Activated T-cell treated with anti-CD3 and anti-CD28 coated beads, Interleukin-2, amount 50 U/mL, for 4 hours (primary cell): Measurements from ENCODE around the gene PRDM10. TPM values are rescaled to one million over a fixed set of nuclear protein-coding genes. Genes with fewer than 3 reads are reported as not detected.
A peak's percentile ranks its signal among the peaks of the same experiment; 100 is the strongest.

Experiments used
- ATAC-seq, 2 donors: fragments of 200-7000 bp; cut with Tn5 transposase; one replicate each; pipeline ENCODE4 v1.10.0; 2021
- DNase-seq: peaks from one replicate; pipeline ENCODE4 v3.0.0-alpha.2; 2020
- H3K27me3 Mint-ChIP-seq: one replicate; pipeline ENCODE4 v1.8.0; 2021; ENCODE audit warnings: low read depth, mixed read lengths
- H3K36me3 Mint-ChIP-seq: one replicate; pipeline ENCODE4 v1.8.0; 2022; ENCODE audit warnings: mixed read lengths; ENCODE audit not compliant: insufficient read depth
- H3K4me1 Mint-ChIP-seq: one replicate; pipeline ENCODE4 v1.8.0; 2021; ENCODE audit warnings: low read depth, mixed read lengths
- H3K4me3 Mint-ChIP-seq: one replicate; pipeline ENCODE4 v1.8.0; 2021; ENCODE audit warnings: mild to moderate bottlenecking, moderate library complexity, mixed read lengths
- H3K9me3 Mint-ChIP-seq: one replicate; pipeline ENCODE4 v1.8.0; 2021; ENCODE audit warnings: mixed read lengths
- total RNA-seq, 3 donors: library from RNA; stranded (reverse); gene quantifications; one replicate each; pipeline ENCODE4 v1.2.1, GENCODE V29; 2021

PRDM10 gene
- total RNA-seq, 3 donors from 2014 or later: 10.1 to 13.9 (median 12.2) TPM

DNA sequence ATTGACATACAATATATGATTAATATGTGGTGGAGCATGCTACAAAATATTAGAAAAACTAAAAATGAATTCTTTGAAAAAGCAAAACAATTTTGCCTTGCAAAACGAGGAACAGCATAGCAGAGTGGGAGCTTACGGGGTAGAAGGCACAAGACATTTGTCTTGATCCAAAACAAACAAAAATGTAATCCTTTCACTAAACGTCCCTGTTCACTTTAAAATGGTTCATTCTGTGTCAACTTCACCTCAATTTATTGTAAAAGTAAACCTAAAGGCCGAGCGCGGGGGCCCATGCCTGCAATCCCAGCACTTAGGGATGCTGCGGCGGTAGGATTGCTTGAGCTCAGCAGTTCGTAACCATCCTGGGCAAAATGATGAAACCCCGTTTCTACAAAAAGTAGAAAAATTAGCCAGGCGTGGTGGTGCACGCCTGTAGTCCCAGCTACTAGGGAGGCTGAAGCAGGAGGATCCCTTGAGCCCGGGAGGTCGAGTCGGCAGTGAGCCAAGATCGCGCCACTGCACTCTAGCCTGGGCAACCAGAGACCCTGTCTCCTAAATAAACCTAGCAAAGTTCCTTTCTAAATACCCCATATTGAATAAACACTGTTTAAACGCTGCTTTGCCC lies 2.0 kb downstream of the PRDM10 start:
- H3K9me3 Mint-ChIP-seq: no peaks in the 10 kb centered on the region
- peak overlapping the region; percentile 92 for H3K4me3 Mint-ChIP-seq
- H3K4me1 Mint-ChIP-seq: peaks cover 39% of the 10 kb centered on the region
- no peaks in the 10 kb centered on the region for H3K27me3 Mint-ChIP-seq
- DNase-seq: no peak
- ATAC-seq: no peak
- peaks cover 6% of the 10 kb centered on the region for H3K36me3 Mint-ChIP-seq

DNA sequence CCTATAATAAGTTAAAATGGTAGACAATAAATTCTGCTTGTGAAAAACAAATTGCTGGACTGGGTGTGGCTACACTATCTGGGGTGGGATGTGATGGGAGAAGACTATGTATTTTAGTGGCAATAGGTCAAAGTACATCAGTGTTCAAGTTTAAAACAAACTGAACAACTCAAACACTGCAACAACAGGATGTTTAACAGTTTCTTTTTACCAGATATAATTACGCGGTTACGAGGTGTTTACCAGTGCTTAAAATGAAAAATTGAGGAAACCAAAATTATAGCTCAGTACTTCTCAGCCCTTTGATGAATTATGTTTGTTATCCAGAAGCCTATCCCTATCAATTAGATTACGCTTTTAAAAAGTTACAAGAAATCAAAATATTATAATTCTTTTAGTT lies 3.2 kb downstream of the PRDM10 start:
- Mint-ChIP-seq H3K9me3 (no peaks in the 10 kb centered on the region), H3K4me3 (peak overlapping the region; percentile 6), H3K4me1 (peaks cover 36% of the 10 kb centered on the region), H3K36me3 (peaks cover 6% of the 10 kb centered on the region), H3K27me3 (no peaks in the 10 kb centered on the region)
- ATAC-seq: no peak
- DNase-seq: no peak

DNA sequence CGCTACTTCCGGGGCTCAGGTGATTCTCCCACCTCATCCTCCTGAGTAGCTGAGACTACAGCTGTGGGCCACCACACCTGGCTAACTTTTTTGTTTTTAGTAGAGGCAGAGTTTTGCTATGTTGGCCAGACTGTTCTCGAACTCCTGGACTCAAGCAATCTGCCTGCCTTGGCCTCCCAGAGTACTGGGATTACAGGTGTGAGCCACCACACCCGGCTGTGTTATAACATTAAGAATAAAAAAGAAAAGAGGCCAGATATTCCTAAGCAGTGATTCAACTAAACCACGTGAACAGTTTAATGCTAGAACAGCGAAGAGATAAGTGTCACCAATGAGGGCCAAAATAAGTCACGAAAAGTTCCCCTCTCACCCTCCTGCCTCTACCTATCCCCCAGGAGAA lies 3.7 kb downstream of the PRDM10 start:
- no peaks in the 10 kb centered on the region for H3K27me3 Mint-ChIP-seq
- H3K36me3 Mint-ChIP-seq: peaks cover 6% of the 10 kb centered on the region
- H3K4me1 Mint-ChIP-seq: peaks cover 31% of the 10 kb centered on the region
- no peaks in the 10 kb centered on the region for H3K9me3 Mint-ChIP-seq
- no peak overlapping the region for H3K4me3 Mint-ChIP-seq
- ATAC-seq (no peak), DNase-seq (no peak)

DNA sequence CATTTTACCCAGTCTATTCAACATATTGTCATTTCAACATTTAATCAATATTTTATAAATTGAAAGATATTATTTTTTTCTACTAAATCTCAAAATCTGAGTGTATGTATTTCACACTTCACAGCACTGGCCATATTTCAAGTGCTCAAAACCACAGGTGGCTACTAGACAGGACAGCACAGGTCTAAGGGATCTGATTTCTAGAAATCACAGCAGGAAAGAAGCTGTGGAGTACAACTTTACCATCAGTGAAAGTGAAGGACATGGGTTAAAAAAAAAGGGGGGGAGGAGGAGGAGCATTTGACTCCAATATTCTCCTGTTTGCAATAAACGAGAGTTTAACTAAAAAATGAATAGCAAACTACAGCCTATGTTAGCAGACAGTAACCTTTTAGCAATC lies 4.5 kb downstream of the PRDM10 start:
- Mint-ChIP-seq H3K36me3 (peaks cover 6% of the 10 kb centered on the region), H3K4me1 (peaks cover 26% of the 10 kb centered on the region), H3K27me3 (no peaks in the 10 kb centered on the region), H3K4me3 (no peak overlapping the region), H3K9me3 (no peaks in the 10 kb centered on the region)
- no peak for DNase-seq
- ATAC-seq: no peak

DNA sequence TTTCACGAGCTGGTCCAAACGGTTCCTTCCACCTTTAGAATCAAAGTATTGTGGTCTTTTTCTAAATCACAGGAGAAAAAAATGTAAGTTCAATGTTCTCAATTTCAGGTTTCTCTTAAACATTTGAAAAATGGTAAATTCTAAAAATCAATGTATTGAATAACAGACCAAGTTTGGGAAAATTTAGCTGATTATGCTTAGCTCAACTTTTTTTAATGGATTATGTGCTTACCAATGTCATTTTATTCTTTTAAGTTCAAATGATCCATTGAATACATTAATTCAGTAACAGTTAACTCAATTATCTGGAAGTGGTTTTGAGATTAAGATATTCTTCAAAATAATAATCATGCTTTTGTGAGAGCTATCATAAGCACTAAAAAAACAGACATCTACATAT lies 5.1 kb downstream of the PRDM10 start:
- Mint-ChIP-seq H3K4me1 (peaks cover 27% of the 10 kb centered on the region), H3K36me3 (peaks cover 6% of the 10 kb centered on the region), H3K27me3 (no peaks in the 10 kb centered on the region), H3K4me3 (no peak overlapping the region), H3K9me3 (no peaks in the 10 kb centered on the region)
- DNase-seq (no peak), ATAC-seq (no peak)

DNA sequence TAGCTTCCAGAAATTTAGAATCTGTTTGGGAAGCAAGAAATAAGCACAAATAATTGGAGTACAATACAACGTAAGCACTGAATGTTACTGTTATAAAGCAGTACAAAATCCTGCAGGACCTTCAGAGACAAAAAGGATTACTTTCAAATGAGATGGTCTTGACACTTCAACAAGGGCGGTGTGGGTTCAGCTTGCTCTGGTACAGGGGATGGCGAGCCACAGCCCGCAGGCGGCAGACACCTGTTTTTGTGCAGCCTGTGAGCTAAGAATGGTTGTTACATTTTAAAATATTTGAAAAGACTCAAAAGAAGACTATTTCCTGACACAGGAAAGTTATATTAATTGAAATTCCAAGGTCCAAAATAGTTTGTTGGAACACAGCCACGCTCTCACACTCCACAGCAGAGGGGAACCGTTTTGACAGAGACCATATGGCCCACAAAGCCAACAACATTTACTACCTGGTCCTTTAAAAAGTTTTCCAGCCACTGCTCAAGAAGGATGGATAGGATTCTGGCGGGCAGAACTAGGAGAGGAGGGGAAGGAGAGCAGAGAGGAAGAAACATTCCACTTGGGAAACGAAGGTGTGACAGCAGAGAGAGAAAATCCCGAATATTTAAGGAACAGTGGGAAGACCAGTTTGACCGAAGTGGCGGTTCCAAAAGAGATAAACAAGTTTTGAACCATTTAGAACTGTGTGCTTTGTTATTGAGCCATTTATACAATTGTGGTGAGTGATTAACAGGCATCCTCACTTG lies 6.3 kb downstream of the PRDM10 start:
- DNase-seq: no peak
- Mint-ChIP-seq H3K36me3 (peaks cover 6% of the 10 kb centered on the region), H3K27me3 (no peaks in the 10 kb centered on the region), H3K4me3 (no peak overlapping the region), H3K4me1 (peaks cover 28% of the 10 kb centered on the region), H3K9me3 (no peaks in the 10 kb centered on the region)
- no peak for ATAC-seq

DNA sequence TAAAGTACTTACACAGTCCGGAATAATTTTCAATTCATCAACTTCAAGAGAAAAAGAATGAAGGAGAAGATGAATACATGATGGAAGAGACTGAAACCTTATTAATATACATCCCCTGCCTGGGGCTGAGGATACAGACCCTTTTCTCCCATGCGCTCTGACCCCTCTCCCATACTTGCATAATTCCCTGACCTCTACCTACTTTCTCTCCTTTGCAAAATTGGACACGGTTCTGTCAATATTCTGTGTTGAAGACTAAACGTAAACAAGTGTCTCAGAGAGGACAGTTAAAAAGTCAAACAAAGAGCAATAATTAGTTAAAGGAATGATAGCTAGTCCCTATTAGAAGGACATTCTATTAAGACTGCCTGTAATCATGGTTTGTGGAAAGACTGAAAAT lies 7.5 kb downstream of the PRDM10 start:
- DNase-seq (no peak), ATAC-seq (no peak)
- peaks cover 6% of the 10 kb centered on the region for H3K36me3 Mint-ChIP-seq
- no peaks in the 10 kb centered on the region for H3K27me3 Mint-ChIP-seq
- no peak overlapping the region for H3K4me3 Mint-ChIP-seq
- H3K4me1 Mint-ChIP-seq: peaks cover 17% of the 10 kb centered on the region
- no peaks in the 10 kb centered on the region for H3K9me3 Mint-ChIP-seq

DNA sequence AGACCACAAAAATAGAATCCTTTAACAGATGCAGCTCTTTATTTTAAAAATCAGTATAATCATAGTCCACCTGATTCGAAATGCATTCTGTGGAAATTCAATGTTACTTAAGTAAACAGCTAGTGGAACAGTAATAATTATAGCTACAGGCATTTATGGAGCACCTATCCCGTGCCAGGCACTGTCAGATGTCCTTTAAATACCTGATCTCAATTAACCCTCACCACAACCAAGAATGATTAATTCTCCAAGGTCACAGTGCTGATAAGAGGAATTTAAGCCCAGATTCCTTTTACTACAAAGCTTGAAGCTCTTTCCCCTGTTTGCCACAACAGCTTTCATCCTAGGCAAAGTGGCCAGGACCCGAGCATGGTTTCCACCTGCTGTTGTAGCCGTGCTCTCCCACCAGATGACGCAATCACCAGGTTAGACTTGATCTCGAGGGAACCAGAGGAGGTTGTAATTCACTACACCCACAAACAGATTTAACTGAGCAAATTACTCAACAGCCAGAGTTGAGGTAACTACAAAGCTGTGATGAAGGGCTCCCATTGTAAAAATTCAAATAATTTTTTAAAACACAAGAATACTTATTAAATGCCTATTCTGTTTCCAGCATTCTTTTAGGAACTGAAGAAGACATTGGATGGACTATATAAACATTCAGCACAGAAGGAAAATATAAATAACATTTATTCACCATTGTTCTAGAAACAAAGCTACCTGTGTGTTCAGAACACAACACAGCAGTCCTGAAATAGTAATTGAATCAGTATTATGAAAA lies 10.3 kb downstream of the PRDM10 start:
- H3K9me3 Mint-ChIP-seq: no peaks in the 10 kb centered on the region
- DNase-seq (peak; percentile 36), ATAC-seq (peak; percentile 67)
- H3K4me3 Mint-ChIP-seq: peak overlapping the region; percentile 24
- H3K4me1 Mint-ChIP-seq: peaks cover 7% of the 10 kb centered on the region
- no peaks in the 10 kb centered on the region for H3K27me3 Mint-ChIP-seq
- peaks cover 8% of the 10 kb centered on the region for H3K36me3 Mint-ChIP-seq

DNA sequence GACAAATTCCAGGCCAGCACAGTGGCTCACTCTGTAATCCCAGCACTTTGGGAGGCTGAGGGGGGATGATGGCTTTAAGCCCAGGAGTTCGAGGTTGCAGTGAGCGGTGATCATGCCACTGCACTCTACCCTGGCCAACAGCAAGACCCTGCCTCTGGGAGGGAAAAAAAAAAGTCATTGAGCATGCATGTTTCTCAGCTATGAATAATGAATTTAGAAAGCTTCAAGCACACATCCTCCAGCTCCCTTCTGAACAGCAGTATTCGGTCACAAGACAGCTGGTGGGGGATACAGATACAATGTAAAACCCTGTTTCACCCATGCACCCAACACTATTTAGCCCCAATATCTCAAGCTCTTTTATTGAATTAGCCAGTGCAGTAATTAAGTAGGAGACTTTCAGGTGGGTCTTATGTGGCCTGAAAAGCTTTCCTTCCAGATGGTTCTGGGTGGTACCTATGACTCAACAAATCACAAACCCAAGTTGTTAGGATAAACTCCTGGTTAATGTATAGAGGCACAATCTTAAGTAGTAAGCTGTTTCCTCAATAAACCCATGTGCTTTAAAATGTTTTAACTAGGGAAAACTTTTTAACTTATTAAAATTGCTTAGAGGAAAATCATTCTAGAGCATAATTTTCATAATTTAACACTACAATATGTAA lies 13.4 kb downstream of the PRDM10 start:
- ATAC-seq: no peak
- peaks cover 8% of the 10 kb centered on the region for H3K36me3 Mint-ChIP-seq

DNA sequence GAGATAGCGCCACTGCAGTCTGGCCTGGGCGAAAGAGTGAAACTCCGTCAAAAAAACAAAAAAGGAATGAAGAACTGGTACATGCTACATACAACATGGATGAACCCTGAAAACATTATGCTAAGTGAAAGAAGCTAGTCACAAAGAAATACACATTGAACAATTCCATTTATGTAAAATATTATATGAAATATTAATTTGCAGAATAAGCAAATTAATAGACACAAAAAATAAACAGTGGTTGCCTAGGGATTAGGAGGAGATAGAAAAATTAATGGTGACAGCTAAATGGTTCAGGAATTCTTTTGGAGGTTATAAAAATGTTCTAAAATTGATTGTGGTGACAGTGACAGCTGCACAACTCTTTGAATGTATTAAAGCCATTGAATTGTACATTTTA lies 14.7 kb downstream of the PRDM10 start:
- ATAC-seq (no peak), DNase-seq (no peak)
- H3K36me3 Mint-ChIP-seq: peaks cover 9% of the 10 kb centered on the region
- H3K4me1 Mint-ChIP-seq: peaks cover 4% of the 10 kb centered on the region
- no peaks in the 10 kb centered on the region for H3K9me3 Mint-ChIP-seq
- no peak overlapping the region for H3K4me3 Mint-ChIP-seq
- H3K27me3 Mint-ChIP-seq: no peaks in the 10 kb centered on the region

More for the DNA sequence above, 13.4 kb downstream of the PRDM10 start:
- Mint-ChIP-seq H3K4me3 (no peak overlapping the region), H3K27me3 (no peaks in the 10 kb centered on the region), H3K4me1 (peaks cover 4% of the 10 kb centered on the region), H3K9me3 (no peaks in the 10 kb centered on the region)
- no peak for DNase-seq

DNA sequence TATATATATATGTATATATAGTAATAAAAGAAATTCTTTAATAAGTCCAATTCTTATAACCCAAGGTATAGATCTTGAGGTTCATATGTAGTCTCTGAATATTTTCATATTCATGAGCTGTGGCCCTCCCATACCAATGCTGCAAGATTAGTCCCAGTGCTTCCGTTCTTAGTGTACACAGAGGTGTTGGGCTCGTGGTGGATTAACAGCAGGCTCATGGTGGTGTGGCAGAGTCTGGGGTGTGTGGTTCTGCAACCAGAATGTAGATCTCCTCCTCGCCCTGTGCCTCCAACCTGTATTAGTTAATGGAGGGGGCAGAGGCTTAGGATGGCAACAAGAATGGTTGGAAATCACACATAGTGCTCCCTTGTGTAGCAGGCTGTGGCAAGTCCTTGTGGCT lies 16.8 kb downstream of the PRDM10 start:
- DNase-seq (no peak), ATAC-seq (no peak)
- Mint-ChIP-seq H3K36me3 (peaks cover 9% of the 10 kb centered on the region), H3K9me3 (no peaks in the 10 kb centered on the region), H3K4me3 (no peak overlapping the region), H3K4me1 (no peaks in the 10 kb centered on the region), H3K27me3 (no peaks in the 10 kb centered on the region)

DNA sequence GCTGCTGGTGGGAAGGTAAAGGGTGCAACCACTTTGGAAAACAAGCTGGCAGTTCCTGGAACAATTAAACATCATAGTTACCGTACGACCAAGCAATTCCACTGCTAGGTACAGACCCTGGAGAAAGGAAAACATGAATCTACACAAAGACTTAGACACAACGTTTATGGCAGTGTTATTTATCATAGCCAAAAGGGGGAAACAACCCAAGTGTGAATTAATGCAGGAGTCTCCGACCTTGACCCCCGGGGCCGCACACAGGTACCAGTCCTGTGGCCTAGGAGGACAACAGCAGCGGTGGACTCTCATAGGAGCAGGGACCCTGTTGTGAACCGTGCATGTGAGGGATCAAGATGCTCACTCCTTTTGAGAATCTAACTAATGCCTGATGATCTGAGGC lies 22.5 kb downstream of the PRDM10 start:
- Mint-ChIP-seq H3K4me1 (peaks cover 2% of the 10 kb centered on the region), H3K4me3 (no peak overlapping the region), H3K9me3 (no peaks in the 10 kb centered on the region), H3K36me3 (peaks cover 9% of the 10 kb centered on the region), H3K27me3 (no peaks in the 10 kb centered on the region)
- DNase-seq (no peak), ATAC-seq (no peak)

DNA sequence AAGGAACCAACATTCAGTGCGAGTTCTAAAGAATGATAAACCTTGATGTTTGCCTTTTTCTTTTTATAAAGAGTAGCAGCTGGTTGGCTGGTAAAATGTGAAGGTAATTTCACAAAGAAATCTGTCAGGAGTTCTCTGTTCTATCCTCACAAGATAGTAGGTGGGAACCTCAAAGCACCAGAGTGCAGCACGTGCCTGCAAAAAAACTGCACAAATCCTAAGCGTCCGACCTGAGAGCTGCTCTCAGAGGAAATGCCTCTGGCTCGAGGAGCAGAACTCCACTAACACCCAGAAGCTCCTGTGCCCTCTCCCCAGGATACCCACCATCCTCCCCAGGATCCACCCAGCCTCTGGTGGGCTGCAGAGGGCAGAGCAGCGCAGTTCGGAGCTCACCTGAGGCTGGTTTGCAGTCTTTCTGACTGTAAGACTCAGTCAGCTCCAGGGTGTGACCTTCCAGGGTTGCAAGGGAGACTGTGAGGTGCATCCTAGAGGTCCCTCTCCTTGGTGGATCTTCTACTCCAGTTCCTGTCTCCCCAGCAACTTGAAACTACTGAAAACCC lies 23.5 kb downstream of the PRDM10 start:
- H3K9me3 Mint-ChIP-seq: no peaks in the 10 kb centered on the region
- ATAC-seq (no peak), DNase-seq (no peak)
- peaks cover 5% of the 10 kb centered on the region for H3K36me3 Mint-ChIP-seq
- no peaks in the 10 kb centered on the region for H3K27me3 Mint-ChIP-seq
- no peak overlapping the region for H3K4me3 Mint-ChIP-seq
- peaks cover 2% of the 10 kb centered on the region for H3K4me1 Mint-ChIP-seq

DNA sequence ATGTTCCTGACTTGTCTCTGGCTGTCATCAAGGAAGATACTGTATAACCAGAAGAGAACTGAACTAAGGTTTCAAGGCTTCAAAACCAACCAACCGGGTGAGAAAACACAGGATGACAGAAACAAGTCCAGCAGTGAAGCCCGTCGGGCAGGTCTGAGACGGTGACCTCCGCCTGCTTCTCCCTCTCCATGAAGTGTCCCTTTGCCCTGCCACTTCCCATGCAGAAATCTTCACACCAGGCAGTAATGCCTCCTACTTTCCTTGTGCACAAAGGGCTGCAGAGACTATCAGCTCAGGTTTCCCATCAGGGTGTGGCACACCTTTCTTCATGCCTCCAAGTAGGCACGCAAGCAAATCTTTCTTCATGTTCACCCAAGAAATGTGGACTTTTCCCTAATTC lies 24.2 kb downstream of the PRDM10 start:
- Mint-ChIP-seq H3K4me1 (peaks cover 2% of the 10 kb centered on the region), H3K36me3 (peaks cover 5% of the 10 kb centered on the region), H3K4me3 (no peak overlapping the region), H3K9me3 (no peaks in the 10 kb centered on the region), H3K27me3 (no peaks in the 10 kb centered on the region)
- no peak for ATAC-seq
- DNase-seq: no peak
